Stomach (tissue), 4 donors: Measurements from ENCODE around the gene LZTS2.

Experiments
- EP300 ChIP-seq: sonication (generic); formaldehyde crosslinking; IDR thresholded peaks from one replicate; pipeline ENCODE4 v1.6.1; 2017; ENCODE audit warnings: antibody characterized with exemption
- POLR2A ChIP-seq, 4 donors: fragments of 450-650 bp; IDR thresholded peaks; one replicate each; pipeline ENCODE4 v1.6.1; 2016; ENCODE audit warnings: antibody characterized with exemption in 4 of 4, control low read depth in 2 of 4, mild to moderate bottlenecking in 1 of 4, moderate library complexity in 1 of 4
- POLR2AphosphoS5 ChIP-seq, 3 donors: sonication (generic); formaldehyde crosslinking; IDR thresholded peaks; one replicate each; pipeline ENCODE4 v1.6.1; 2016; ENCODE audit warnings: antibody characterized with exemption in 3 of 3
- TF ChIP-seq, protein P1 (sequence below), 7 experiments: fragments of 450-650 bp in 4 of 7; fragments of 200-600 bp in 3 of 7; sonication (generic) in 3 of 7; IDR thresholded peaks; one replicate each; pipeline ENCODE4 v1.5.1; 2016 to 2019; ENCODE audit warnings: antibody characterized with exemption in 7 of 7, control low read depth in 2 of 7, mild to moderate bottlenecking in 1 of 7

GRCh38 chr10:101030496-101031127 lies 31.0 kb downstream of the LZTS2 start:
- TF ChIP-seq, protein P1, sequence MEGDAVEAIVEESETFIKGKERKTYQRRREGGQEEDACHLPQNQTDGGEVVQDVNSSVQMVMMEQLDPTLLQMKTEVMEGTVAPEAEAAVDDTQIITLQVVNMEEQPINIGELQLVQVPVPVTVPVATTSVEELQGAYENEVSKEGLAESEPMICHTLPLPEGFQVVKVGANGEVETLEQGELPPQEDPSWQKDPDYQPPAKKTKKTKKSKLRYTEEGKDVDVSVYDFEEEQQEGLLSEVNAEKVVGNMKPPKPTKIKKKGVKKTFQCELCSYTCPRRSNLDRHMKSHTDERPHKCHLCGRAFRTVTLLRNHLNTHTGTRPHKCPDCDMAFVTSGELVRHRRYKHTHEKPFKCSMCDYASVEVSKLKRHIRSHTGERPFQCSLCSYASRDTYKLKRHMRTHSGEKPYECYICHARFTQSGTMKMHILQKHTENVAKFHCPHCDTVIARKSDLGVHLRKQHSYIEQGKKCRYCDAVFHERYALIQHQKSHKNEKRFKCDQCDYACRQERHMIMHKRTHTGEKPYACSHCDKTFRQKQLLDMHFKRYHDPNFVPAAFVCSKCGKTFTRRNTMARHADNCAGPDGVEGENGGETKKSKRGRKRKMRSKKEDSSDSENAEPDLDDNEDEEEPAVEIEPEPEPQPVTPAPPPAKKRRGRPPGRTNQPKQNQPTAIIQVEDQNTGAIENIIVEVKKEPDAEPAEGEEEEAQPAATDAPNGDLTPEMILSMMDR (IDR thresholded peaks at IDR 0.05) = no peak
- TF ChIP-seq POLR2A (IDR thresholded peaks at IDR 0.05) (no peak), POLR2AphosphoS5 (IDR thresholded peaks at IDR 0.05) (no peak), EP300 (no peak)
